ENCODE measurements around the gene PCGF1. TPM values are rescaled to one million over a fixed set of nuclear protein-coding genes. Genes with fewer than 3 reads are reported as not detected.

The PCGF1 gene
- total RNA-seq, 1 experiment from 2014 or later: 33.0 TPM

DNA sequence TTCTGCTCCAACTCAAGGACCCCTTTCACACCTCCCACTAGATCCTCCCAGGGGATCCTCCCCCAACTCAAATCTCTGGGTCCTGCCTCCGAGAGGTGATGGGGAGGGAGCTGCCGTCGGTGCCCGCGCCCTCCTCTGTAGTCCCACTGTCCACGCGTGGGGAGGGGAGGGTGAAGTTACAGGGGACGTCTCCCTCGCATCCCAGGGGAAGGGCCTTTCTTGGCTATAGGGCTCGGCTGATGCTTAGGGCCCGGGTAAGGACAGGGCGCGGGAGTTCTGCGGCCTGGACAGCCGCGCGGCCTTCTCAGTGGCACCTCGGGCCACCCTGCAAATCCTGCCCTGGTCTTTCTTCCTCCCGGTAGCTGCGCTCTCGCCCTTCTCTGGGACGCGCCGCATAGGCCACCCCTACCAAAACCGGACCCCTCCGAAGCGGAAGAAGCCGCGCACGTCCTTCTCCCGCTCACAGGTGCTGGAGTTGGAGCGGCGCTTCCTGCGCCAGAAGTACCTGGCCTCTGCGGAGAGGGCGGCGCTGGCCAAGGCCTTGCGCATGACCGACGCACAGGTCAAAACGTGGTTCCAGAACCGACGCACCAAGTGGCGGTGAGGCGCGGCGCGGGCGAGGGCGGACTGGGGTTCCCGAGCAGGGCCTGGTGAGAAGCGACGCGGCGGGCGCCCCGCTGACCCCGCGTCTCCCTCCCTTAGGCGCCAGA, 7.9 kb upstream of the PCGF1 start:
- Histone ChIP-seq H3K27ac (ENCODE audit: low read depth, low read length, poor library complexity, severe bottlenecking) (no peak overlapping the region), H3K9me3 (ENCODE audit: low read depth, low read length, poor library complexity, severe bottlenecking) (no peaks in the 10 kb centered on the region), H3K4me1 (ENCODE audit: insufficient read depth, low read length, poor library complexity, severe bottlenecking) (peaks cover 21% of the 10 kb centered on the region), H3K27me3 (replicated peaks; ENCODE audit: insufficient read depth, low read depth, low read length, poor library complexity) (peaks cover 75% of the 10 kb centered on the region), H3K4me3 (ENCODE audit: low read depth, low read length, poor library complexity, severe bottlenecking) (no peak overlapping the region), H3K36me3 (ENCODE audit: insufficient read depth, low read length, poor library complexity, severe bottlenecking) (no peaks in the 10 kb centered on the region)
- TF ChIP-seq, protein P1, sequence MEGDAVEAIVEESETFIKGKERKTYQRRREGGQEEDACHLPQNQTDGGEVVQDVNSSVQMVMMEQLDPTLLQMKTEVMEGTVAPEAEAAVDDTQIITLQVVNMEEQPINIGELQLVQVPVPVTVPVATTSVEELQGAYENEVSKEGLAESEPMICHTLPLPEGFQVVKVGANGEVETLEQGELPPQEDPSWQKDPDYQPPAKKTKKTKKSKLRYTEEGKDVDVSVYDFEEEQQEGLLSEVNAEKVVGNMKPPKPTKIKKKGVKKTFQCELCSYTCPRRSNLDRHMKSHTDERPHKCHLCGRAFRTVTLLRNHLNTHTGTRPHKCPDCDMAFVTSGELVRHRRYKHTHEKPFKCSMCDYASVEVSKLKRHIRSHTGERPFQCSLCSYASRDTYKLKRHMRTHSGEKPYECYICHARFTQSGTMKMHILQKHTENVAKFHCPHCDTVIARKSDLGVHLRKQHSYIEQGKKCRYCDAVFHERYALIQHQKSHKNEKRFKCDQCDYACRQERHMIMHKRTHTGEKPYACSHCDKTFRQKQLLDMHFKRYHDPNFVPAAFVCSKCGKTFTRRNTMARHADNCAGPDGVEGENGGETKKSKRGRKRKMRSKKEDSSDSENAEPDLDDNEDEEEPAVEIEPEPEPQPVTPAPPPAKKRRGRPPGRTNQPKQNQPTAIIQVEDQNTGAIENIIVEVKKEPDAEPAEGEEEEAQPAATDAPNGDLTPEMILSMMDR (conservative IDR thresholded peaks at IDR 0.05; ENCODE audit: low read depth, low read length): no peak
- no peak for TF ChIP-seq EZH2 (IDR thresholded peaks at IDR 0.05; ENCODE audit: borderline replicate concordance, low read depth, low read length, poor library complexity, severe bottlenecking)
- CTCF ChIA-PET: no interaction called here
- intact Hi-C loops (cut with micrococcal nuclease; ENCODE audit: unreplicated experiment): no loop called here
- POLR2A ChIA-PET (ENCODE audit: low non-redundant PET): no interaction called here
- DNase-seq (ENCODE audit: low spot score): no peak
- BruUV-seq (replicated peaks): no TSS peak

DNA sequence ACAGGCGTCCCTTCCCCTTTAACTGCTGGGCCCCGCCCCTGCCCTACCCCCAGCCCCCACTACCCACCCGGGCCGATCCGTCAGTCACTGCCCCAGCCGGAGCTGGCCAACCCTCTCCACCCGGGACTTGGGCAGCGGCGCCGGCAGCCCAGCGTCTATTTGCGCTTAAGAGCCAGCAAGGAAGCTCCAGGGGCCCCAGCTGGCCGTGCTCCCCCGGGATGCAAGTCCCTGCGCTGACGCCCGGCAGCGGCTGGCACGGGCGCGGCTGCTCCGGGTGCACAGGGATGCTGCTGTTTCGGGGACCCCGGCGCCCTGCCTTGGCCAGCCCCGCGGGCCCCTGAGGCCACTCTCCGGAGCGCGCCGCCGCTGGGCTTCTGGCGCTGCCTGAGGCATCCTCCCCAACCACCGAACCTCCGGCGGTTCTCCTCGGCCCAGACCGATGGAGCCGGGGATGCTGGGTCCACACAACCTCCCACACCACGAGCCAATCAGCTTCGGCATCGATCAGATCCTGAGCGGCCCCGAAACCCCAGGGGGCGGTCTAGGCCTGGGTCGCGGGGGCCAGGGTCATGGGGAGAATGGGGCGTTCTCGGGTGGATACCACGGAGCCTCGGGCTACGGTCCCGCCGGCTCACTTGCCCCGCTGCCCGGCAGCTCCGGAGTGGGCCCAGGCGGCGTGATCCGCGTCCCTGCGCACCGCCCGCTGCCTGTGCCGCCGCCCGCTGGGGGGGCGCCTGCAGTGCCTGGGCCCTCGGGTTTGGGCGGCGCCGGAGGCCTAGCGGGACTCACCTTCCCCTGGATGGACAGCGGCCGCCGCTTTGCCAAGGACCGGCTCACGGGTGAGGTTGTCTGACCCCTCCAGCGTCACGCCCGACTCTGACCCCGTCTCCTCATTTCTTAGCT, 7.1 kb upstream of the PCGF1 start, which contains the start of gene TLX2:
Gene TLX2 (plus strand): TSS at position 83 of the 903 bp plus-strand sequence. CDS start 357 bp downstream, at position 440.
- Histone ChIP-seq H3K27ac (ENCODE audit: low read depth, low read length, poor library complexity, severe bottlenecking) (no peak within 1 kb of the TSS), H3K36me3 (ENCODE audit: insufficient read depth, low read length, poor library complexity, severe bottlenecking) (no peaks in the 10 kb centered on the region), H3K4me1 (ENCODE audit: insufficient read depth, low read length, poor library complexity, severe bottlenecking) (peaks cover 21% of the 10 kb centered on the region), H3K4me3 (ENCODE audit: low read depth, low read length, poor library complexity, severe bottlenecking) (peak within 1 kb of the TSS; percentile 30), H3K27me3 (replicated peaks; ENCODE audit: insufficient read depth, low read depth, low read length, poor library complexity) (peaks cover 67% of the 10 kb centered on the region), H3K9me3 (ENCODE audit: low read depth, low read length, poor library complexity, severe bottlenecking) (no peaks in the 10 kb centered on the region)
- POLR2A ChIA-PET (ENCODE audit: low non-redundant PET): no interaction called here
- CTCF ChIA-PET: interaction anchor here (0.7 kb wide), 1 partner anchor 1226 kb away, joined by 9 read pairs; no protein-coding TSS in a partner anchor
- DNase-seq (ENCODE audit: low spot score): peak; percentile 55
- TF ChIP-seq, protein P1 (conservative IDR thresholded peaks at IDR 0.05; ENCODE audit: low read depth, low read length): no peak
- no peak for TF ChIP-seq EZH2 (IDR thresholded peaks at IDR 0.05; ENCODE audit: borderline replicate concordance, low read depth, low read length, poor library complexity, severe bottlenecking)
- intact Hi-C loops (cut with micrococcal nuclease; ENCODE audit: unreplicated experiment): no loop called here
- BruUV-seq (replicated peaks): no TSS peak

DNA sequence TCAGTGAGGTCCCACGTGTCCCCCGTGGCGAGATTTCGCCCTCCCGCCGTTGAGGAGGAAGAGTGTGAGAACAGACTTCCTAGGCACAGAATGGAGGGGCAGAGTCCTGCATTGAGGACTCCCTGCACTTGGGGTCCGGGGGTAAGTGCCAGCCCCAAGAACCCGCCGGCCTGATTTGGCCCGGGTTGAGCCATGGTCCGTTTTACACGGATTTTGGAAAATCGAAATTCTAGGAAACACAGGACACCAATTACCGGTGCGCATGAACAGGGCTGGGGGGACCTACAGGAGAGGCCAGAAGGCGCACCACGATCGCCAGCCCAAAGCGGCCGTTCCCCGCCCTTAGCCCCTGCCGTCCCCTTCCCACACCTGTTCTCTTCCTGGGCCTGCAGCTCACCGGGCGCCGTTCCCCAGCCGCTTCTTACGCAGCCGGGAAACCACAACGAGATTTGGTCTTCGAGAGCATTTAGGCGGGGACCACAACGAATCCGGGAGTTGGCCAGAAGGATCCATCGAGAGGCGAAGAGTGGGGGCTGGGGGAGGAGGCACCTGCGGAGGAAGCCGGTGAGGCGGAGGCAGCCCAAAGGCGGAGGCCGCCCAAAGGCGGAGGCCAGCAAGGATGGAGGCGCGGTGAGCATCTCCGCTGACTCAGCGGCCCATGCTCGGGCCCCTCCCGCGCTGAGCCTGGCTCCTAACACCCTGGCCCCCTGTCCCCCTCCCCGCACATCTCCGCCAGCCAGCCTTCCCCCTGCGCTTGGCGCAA, 6.3 kb upstream of the PCGF1 start:
- BruUV-seq (replicated peaks): no TSS peak
- no peak for TF ChIP-seq EZH2 (IDR thresholded peaks at IDR 0.05; ENCODE audit: borderline replicate concordance, low read depth, low read length, poor library complexity, severe bottlenecking)
- TF ChIP-seq, protein P1 (conservative IDR thresholded peaks at IDR 0.05; ENCODE audit: low read depth, low read length): no peak
- peak; percentile 24 for DNase-seq (ENCODE audit: low spot score)
- Histone ChIP-seq H3K4me1 (ENCODE audit: insufficient read depth, low read length, poor library complexity, severe bottlenecking) (peaks cover 21% of the 10 kb centered on the region), H3K4me3 (ENCODE audit: low read depth, low read length, poor library complexity, severe bottlenecking) (peak overlapping the region; percentile 30), H3K27ac (ENCODE audit: low read depth, low read length, poor library complexity, severe bottlenecking) (no peak overlapping the region), H3K9me3 (ENCODE audit: low read depth, low read length, poor library complexity, severe bottlenecking) (no peaks in the 10 kb centered on the region), H3K27me3 (replicated peaks; ENCODE audit: insufficient read depth, low read depth, low read length, poor library complexity) (peaks cover 59% of the 10 kb centered on the region), H3K36me3 (ENCODE audit: insufficient read depth, low read length, poor library complexity, severe bottlenecking) (no peaks in the 10 kb centered on the region)
- intact Hi-C loops (cut with micrococcal nuclease; ENCODE audit: unreplicated experiment): no loop called here
- POLR2A ChIA-PET (ENCODE audit: low non-redundant PET): no interaction called here
- CTCF ChIA-PET: no interaction called here
